ENCODE measurements around the gene ICAM2.

DNA sequence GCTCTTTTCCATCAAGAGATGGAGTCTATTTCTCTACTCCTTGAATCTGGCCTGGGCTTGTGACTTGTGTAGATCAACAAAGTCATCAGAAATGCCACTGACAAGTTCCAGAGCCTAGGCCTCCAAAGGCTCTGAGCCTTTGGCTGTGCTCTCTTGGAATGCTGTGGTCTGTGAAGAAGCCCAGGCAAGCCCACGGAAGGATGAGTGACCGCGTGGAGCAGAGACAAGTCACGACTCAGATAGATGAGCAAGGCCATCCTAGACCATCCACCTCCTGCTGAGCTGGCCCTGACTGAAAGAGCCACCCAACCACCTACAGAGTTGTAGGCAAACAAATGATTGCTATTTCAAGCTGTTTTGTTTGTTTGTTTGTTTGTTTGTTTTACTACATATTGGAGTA, 11.6 kb upstream of the ICAM2 start:
- TF ChIP-seq, protein P1, sequence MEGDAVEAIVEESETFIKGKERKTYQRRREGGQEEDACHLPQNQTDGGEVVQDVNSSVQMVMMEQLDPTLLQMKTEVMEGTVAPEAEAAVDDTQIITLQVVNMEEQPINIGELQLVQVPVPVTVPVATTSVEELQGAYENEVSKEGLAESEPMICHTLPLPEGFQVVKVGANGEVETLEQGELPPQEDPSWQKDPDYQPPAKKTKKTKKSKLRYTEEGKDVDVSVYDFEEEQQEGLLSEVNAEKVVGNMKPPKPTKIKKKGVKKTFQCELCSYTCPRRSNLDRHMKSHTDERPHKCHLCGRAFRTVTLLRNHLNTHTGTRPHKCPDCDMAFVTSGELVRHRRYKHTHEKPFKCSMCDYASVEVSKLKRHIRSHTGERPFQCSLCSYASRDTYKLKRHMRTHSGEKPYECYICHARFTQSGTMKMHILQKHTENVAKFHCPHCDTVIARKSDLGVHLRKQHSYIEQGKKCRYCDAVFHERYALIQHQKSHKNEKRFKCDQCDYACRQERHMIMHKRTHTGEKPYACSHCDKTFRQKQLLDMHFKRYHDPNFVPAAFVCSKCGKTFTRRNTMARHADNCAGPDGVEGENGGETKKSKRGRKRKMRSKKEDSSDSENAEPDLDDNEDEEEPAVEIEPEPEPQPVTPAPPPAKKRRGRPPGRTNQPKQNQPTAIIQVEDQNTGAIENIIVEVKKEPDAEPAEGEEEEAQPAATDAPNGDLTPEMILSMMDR (IDR thresholded peaks at IDR 0.05) = no peak
- TF ChIP-seq ZFX (IDR thresholded peaks at IDR 0.05; ENCODE audit: borderline replicate concordance) = no peak

All from 22Rv1 (cell line).